ENCODE measurements around the gene SORCS2. TPM values are rescaled to one million over a fixed set of nuclear protein-coding genes. Genes with fewer than 3 reads are reported as not detected.
A peak's percentile ranks its signal among the peaks of the same experiment; 100 is the strongest.

Gene SORCS2
- total RNA-seq, 2 donors from 2014 or later: not detected

GRCh38 chr4:7744142-7744804 lies 551.9 kb downstream of the SORCS2 start:
- Mint-ChIP-seq H3K27ac (no peak overlapping the region), H3K4me3 (no peak overlapping the region), H3K36me3 (ENCODE audit: low read depth) (peaks cover 7% of the 10 kb centered on the region), H3K4me1 (peaks cover 7% of the 10 kb centered on the region), H3K27me3 (no peaks in the 10 kb centered on the region)
- ATAC-seq: no peak
- no peaks in the 10 kb centered on the region for H3K9me3 ChIP-seq (ENCODE audit: control insufficient read depth, low read length, poor library complexity, severe bottlenecking)
- no peak for DNase-seq

DNA sequence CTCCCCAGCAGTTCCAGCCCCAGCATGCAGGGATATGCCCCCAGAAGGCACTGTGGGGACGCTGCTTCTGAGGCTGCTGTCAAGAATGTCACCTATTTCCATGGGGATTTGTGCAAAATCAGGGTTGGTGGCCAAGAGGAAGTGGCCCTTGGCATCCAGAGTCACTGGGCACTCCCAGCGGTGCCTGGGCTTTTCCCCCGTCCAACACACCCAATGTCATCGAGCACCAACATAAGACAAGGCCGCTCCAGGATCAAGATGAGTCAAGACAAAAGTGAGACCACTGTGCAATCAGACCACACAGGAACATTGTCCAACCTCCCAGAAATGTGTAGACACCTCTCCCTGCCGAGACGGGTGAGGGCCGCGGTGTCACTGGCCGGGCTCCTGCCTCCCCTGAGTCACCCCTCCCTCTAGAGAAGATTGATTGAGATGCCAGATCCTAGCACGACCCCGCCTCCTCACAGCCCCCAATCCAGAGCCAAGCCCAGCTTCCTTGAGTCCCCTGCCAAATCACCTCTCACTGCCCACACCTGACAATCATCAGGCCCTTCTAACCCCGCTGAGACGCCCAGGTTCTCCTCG lies 553.1 kb downstream of the SORCS2 start:
- H3K36me3 Mint-ChIP-seq (ENCODE audit: low read depth): peaks cover 7% of the 10 kb centered on the region
- peaks cover 15% of the 10 kb centered on the region for H3K4me1 Mint-ChIP-seq
- no peak overlapping the region for H3K27ac Mint-ChIP-seq
- ATAC-seq (no peak), DNase-seq (no peak)
- H3K9me3 ChIP-seq (ENCODE audit: control insufficient read depth, low read length, poor library complexity, severe bottlenecking): no peaks in the 10 kb centered on the region
- H3K27me3 Mint-ChIP-seq: no peaks in the 10 kb centered on the region
- no peak overlapping the region for H3K4me3 Mint-ChIP-seq

- peaks cover 7% of the 10 kb centered on the region for H3K36me3 Mint-ChIP-seq (ENCODE audit: low read depth)
- ATAC-seq: no peak
- H3K27ac Mint-ChIP-seq: no peak overlapping the region
Measured at GRCh38 chr4:7746351-7747061, 554.2 kb downstream of the SORCS2 start.

DNA sequence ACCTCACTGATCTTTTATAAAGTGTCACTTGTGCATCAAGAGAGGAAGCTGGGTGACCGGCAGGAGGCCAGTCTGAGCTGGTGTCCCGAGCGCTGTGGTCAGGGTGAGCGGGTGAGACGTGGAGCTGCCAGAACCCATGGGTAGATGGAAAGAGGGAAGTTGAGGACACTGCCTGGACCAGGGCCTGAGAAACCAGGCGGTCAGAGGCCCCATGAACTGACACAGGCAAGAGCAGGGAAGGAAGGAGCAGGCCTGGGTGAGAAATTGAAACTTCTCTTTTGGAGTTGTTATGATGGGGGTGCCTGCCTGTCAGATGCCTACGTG lies 554.7 kb downstream of the SORCS2 start:
- H3K9me3 ChIP-seq (ENCODE audit: control insufficient read depth, low read length, poor library complexity, severe bottlenecking): no peaks in the 10 kb centered on the region
- Mint-ChIP-seq H3K4me3 (no peak overlapping the region), H3K4me1 (peaks cover 15% of the 10 kb centered on the region), H3K27ac (no peak overlapping the region), H3K27me3 (no peaks in the 10 kb centered on the region), H3K36me3 (ENCODE audit: low read depth) (peaks cover 7% of the 10 kb centered on the region)
- ATAC-seq (no peak), DNase-seq (no peak)

More at GRCh38 chr4:7746351-7747061, 554.2 kb downstream of the SORCS2 start:
- DNase-seq: no peak
- H3K4me1 Mint-ChIP-seq: peaks cover 15% of the 10 kb centered on the region
- no peak overlapping the region for H3K4me3 Mint-ChIP-seq
- no peaks in the 10 kb centered on the region for H3K27me3 Mint-ChIP-seq
- H3K9me3 ChIP-seq (ENCODE audit: control insufficient read depth, low read length, poor library complexity, severe bottlenecking): no peaks in the 10 kb centered on the region

GRCh38 chr4:7747566-7747965 lies 555.2 kb downstream of the SORCS2 start:
- H3K4me3 Mint-ChIP-seq: no peak overlapping the region
- ATAC-seq (no peak), DNase-seq (no peak)
- H3K4me1 Mint-ChIP-seq: peaks cover 15% of the 10 kb centered on the region
- no peaks in the 10 kb centered on the region for H3K27me3 Mint-ChIP-seq
- no peaks in the 10 kb centered on the region for H3K9me3 ChIP-seq (ENCODE audit: control insufficient read depth, low read length, poor library complexity, severe bottlenecking)
- H3K27ac Mint-ChIP-seq: no peak overlapping the region
- peaks cover 7% of the 10 kb centered on the region for H3K36me3 Mint-ChIP-seq (ENCODE audit: low read depth)

DNA sequence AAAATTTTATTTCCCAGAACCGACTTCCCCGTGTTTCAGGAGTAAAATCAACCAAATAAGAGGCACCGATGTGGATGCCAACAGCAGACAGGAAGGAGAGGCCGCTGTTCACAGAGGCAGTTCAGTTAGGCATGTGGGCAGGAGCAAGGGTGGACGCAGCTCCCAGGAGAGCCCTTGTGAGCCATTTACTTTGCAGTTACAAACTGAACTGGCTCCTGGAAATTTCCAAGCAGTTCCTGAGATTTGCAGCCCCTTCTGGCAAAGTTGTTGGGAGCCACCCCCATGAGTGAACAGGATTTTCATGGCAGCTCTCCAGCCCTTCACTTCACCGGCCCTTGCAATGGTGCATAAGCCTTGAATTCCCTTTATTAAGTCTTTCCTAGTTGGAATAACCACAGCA lies 558.2 kb downstream of the SORCS2 start:
- Mint-ChIP-seq H3K27me3 (no peaks in the 10 kb centered on the region), H3K27ac (no peak overlapping the region), H3K36me3 (ENCODE audit: low read depth) (peaks cover 4% of the 10 kb centered on the region), H3K4me3 (no peak overlapping the region), H3K4me1 (peaks cover 16% of the 10 kb centered on the region)
- DNase-seq: no peak
- ATAC-seq: no peak
- no peaks in the 10 kb centered on the region for H3K9me3 ChIP-seq (ENCODE audit: control insufficient read depth, low read length, poor library complexity, severe bottlenecking)

DNA sequence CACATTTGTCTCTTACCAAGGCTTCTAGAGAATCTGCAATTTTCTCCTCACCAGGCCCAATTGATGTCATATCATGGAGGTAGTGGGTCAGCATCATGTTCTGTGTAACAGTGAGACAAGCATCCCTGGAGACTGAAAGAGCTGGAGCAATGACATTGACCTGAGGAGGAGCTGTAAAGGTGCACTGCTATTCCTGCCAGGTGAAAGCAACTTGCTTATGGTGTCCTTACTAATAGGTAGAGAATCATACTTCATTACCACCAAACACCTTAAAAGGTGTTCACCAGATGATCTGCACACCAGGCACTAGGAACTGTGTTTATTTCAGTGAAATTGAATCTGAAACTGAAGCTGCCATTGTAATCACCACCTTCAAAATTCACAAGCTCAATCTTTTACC lies 558.6 kb downstream of the SORCS2 start:
- H3K9me3 ChIP-seq (ENCODE audit: control insufficient read depth, low read length, poor library complexity, severe bottlenecking): no peaks in the 10 kb centered on the region
- ATAC-seq (no peak), DNase-seq (no peak)
- no peaks in the 10 kb centered on the region for H3K27me3 Mint-ChIP-seq
- no peak overlapping the region for H3K27ac Mint-ChIP-seq
- peaks cover 16% of the 10 kb centered on the region for H3K4me1 Mint-ChIP-seq
- no peak overlapping the region for H3K4me3 Mint-ChIP-seq
- peaks cover 4% of the 10 kb centered on the region for H3K36me3 Mint-ChIP-seq (ENCODE audit: low read depth)

- no peak overlapping the region for H3K4me3 Mint-ChIP-seq
- H3K27me3 Mint-ChIP-seq: no peaks in the 10 kb centered on the region
- DNase-seq: no peak
- no peaks in the 10 kb centered on the region for H3K36me3 Mint-ChIP-seq (ENCODE audit: low read depth)
- no peak overlapping the region for H3K27ac Mint-ChIP-seq
- H3K4me1 Mint-ChIP-seq: peaks cover 14% of the 10 kb centered on the region
- H3K9me3 ChIP-seq (ENCODE audit: control insufficient read depth, low read length, poor library complexity, severe bottlenecking): no peaks in the 10 kb centered on the region
- no peak for ATAC-seq
Measured at GRCh38 chr4:7752649-7753048, 560.3 kb downstream of the SORCS2 start.

GRCh38 chr4:7753271-7753670 lies 560.9 kb downstream of the SORCS2 start:
- no peaks in the 10 kb centered on the region for H3K9me3 ChIP-seq (ENCODE audit: control insufficient read depth, low read length, poor library complexity, severe bottlenecking)
- no peak for ATAC-seq
- H3K4me1 Mint-ChIP-seq: peaks cover 15% of the 10 kb centered on the region
- H3K36me3 Mint-ChIP-seq (ENCODE audit: low read depth): no peaks in the 10 kb centered on the region
- no peak for DNase-seq
- H3K27ac Mint-ChIP-seq: peak overlapping the region; percentile 14
- H3K27me3 Mint-ChIP-seq: no peaks in the 10 kb centered on the region
- no peak overlapping the region for H3K4me3 Mint-ChIP-seq

GRCh38 chr4:7753931-7754465 lies 561.7 kb downstream of the SORCS2 start:
- Mint-ChIP-seq H3K4me3 (no peak overlapping the region), H3K27ac (no peak overlapping the region), H3K36me3 (ENCODE audit: low read depth) (no peaks in the 10 kb centered on the region), H3K27me3 (no peaks in the 10 kb centered on the region), H3K4me1 (peaks cover 18% of the 10 kb centered on the region)
- no peaks in the 10 kb centered on the region for H3K9me3 ChIP-seq (ENCODE audit: control insufficient read depth, low read length, poor library complexity, severe bottlenecking)
- no peak for ATAC-seq
- DNase-seq: no peak

- H3K36me3 Mint-ChIP-seq (ENCODE audit: low read depth): no peaks in the 10 kb centered on the region
- ATAC-seq (no peak), DNase-seq (no peak)
- H3K4me1 Mint-ChIP-seq: peaks cover 19% of the 10 kb centered on the region
- no peak overlapping the region for H3K27ac Mint-ChIP-seq
- peak overlapping the region; percentile 36 for H3K4me3 Mint-ChIP-seq
- no peaks in the 10 kb centered on the region for H3K27me3 Mint-ChIP-seq
- no peaks in the 10 kb centered on the region for H3K9me3 ChIP-seq (ENCODE audit: control insufficient read depth, low read length, poor library complexity, severe bottlenecking)
Measured at GRCh38 chr4:7754565-7755262, 562.4 kb downstream of the SORCS2 start.

- H3K9me3 ChIP-seq (ENCODE audit: control insufficient read depth, low read length, poor library complexity, severe bottlenecking): no peaks in the 10 kb centered on the region
- H3K27ac Mint-ChIP-seq: no peak overlapping the region
- no peaks in the 10 kb centered on the region for H3K36me3 Mint-ChIP-seq (ENCODE audit: low read depth)
- H3K4me3 Mint-ChIP-seq: no peak overlapping the region
- H3K4me1 Mint-ChIP-seq: peaks cover 15% of the 10 kb centered on the region
- no peaks in the 10 kb centered on the region for H3K27me3 Mint-ChIP-seq
- no peak for DNase-seq
- ATAC-seq: no peak
Measured at GRCh38 chr4:7755561-7755960, 563.2 kb downstream of the SORCS2 start.

DNA sequence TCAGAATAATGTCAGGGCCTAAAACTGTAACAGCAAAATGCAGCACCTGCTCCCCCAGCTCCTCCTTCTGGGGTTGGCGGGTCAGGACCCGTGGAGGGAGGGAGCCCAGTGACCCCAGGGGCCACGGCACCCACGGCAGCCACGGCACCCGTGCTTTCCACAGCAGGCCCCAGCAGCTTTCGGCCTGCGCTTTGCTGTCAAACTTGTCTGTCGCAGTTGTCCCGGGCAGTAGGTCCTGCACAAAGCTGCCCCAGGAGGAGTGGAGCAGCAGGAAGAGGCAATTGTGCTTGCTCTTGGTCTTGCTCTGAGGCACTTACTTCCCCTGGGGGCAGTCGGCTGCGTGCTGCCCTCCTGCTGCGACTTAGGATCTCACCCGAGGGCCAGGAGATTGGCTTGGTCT lies 563.7 kb downstream of the SORCS2 start:
- ATAC-seq (no peak), DNase-seq (no peak)
- no peaks in the 10 kb centered on the region for H3K9me3 ChIP-seq (ENCODE audit: control insufficient read depth, low read length, poor library complexity, severe bottlenecking)
- H3K4me3 Mint-ChIP-seq: no peak overlapping the region
- H3K27me3 Mint-ChIP-seq: no peaks in the 10 kb centered on the region
- no peak overlapping the region for H3K27ac Mint-ChIP-seq
- peaks cover 15% of the 10 kb centered on the region for H3K4me1 Mint-ChIP-seq
- H3K36me3 Mint-ChIP-seq (ENCODE audit: low read depth): no peaks in the 10 kb centered on the region

Data from T-helper 17 cell (primary cell).